ENCODE measurements around the gene MEIKIN. TPM values are rescaled to one million over a fixed set of nuclear protein-coding genes. Genes with fewer than 3 reads are reported as not detected.

Gene MEIKIN
- total RNA-seq, 2 donors from 2014 or later = not detected

DNA sequence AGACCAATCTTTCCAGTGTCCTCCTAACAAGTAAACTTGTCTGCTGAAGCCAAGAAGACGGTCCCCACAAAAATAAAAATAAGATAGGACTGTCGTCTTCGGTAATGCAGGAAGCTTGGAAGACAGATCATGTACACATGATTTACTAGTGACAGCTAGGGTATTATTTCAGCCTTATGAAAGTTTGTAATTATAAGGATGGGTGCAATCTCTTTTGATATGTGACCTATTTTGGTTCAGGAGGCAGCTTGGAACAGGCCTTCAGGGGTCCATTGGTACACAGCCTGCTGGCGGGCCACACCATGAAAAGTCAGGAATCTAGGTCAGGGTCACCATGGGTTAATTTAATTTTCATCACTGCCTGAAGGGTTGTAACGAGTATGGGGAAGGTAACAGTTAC lies 13.7 kb upstream of the MEIKIN start:
- Mint-ChIP-seq H3K27me3 (peaks cover 7 to 13% of the 10 kb centered on the region in 2 donors), H3K4me1 (ENCODE audit: low read depth in 2 of 2) (peaks cover 0 to 6% of the 10 kb centered on the region in 2 donors), H3K27ac (no peak overlapping the region), H3K9me3 (no peaks in the 10 kb centered on the region), H3K4me3 (no peak overlapping the region), H3K36me3 (peaks cover 5% of the 10 kb centered on the region)
- no peak for ATAC-seq
- DNase-seq (ENCODE audit: low spot score) = no peak

DNA sequence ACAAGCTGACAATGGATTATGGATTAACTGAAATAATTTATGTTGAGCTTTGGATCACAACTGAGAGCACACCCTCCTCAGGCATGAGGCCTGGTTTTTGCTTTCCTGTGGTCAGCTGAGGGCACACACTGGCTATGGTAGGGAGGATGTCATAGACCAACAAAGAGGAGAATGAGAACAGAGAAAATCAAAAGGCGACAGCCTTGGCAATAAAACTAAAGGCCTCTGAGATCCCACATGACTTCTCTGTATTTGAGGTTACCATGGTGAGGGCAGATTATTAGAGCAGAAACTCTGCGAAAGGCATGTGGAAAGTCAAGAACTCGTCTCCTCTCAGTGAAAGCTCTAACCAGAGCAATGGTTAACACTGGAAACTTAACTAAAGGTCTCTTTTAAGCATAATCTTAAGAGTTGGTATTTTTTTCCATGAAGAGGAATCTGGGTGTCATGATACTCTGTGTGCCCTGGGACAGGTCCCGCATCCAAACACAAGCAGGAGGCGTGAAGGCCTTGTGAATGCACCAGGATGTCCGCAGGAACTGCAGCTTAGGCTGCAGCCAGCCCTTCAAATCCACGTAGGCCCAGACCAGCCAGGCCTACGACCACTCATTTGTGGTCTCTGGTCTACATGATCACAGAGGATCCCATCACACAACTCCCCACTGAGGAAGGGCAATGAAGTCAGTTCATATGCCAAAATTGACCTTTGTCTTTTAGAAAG lies 12.4 kb upstream of the MEIKIN start:
- ATAC-seq (no peak), DNase-seq (ENCODE audit: low spot score) (no peak)
- no peak overlapping the region for H3K27ac Mint-ChIP-seq
- peaks cover 5% of the 10 kb centered on the region for H3K36me3 Mint-ChIP-seq
- peaks cover 5 to 13% of the 10 kb centered on the region in 2 donors for H3K27me3 Mint-ChIP-seq
- peaks cover 0 to 9% of the 10 kb centered on the region in 2 donors for H3K4me1 Mint-ChIP-seq (ENCODE audit: low read depth in 2 of 2)
- H3K4me3 Mint-ChIP-seq = no peak overlapping the region
- no peaks in the 10 kb centered on the region for H3K9me3 Mint-ChIP-seq

DNA sequence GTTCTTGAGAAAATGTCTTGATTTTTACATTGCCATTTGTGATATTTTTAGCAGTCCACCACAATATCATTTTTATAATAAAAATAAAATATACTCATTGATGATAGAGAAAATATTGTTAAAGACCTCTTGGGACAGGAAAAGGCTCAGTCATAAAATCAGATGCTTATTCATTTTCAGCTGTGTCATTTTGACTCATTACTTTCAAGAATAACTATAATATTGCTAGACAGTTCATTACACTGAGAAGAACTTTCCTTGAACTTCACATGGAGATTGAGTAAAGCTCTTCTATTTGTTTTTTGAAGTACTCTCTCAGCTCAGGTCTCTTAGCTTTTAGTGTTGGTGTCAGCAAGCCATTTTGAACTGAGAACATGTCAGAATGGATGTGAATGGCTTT lies 8.5 kb upstream of the MEIKIN start:
- Mint-ChIP-seq H3K27me3 (peaks cover 11 to 19% of the 10 kb centered on the region in 2 donors), H3K27ac (no peak overlapping the region), H3K9me3 (no peaks in the 10 kb centered on the region), H3K4me3 (no peak overlapping the region), H3K4me1 (ENCODE audit: low read depth in 2 of 2) (peaks cover 0 to 9% of the 10 kb centered on the region in 2 donors), H3K36me3 (peaks cover 5% of the 10 kb centered on the region)
- DNase-seq (ENCODE audit: low spot score) (no peak), ATAC-seq (peak in 1 of 2 donors; percentile 64)

GRCh38 chr5:131952301-131952857 lies 6.9 kb upstream of the MEIKIN start:
- Mint-ChIP-seq H3K27me3 (peaks cover 12 to 21% of the 10 kb centered on the region in 2 donors), H3K9me3 (no peaks in the 10 kb centered on the region), H3K36me3 (peaks cover 5% of the 10 kb centered on the region), H3K27ac (no peak overlapping the region), H3K4me3 (no peak overlapping the region), H3K4me1 (ENCODE audit: low read depth in 2 of 2) (peaks cover 0 to 9% of the 10 kb centered on the region in 2 donors)
- DNase-seq (ENCODE audit: low spot score) (no peak), ATAC-seq (no peak)

- Mint-ChIP-seq H3K9me3 (no peaks in the 10 kb centered on the region), H3K27me3 (peaks cover 12 to 21% of the 10 kb centered on the region in 2 donors), H3K27ac (no peak overlapping the region), H3K4me1 (ENCODE audit: low read depth in 2 of 2) (peaks cover 0 to 9% of the 10 kb centered on the region in 2 donors), H3K4me3 (no peak overlapping the region), H3K36me3 (peaks cover 5% of the 10 kb centered on the region)
- ATAC-seq (no peak), DNase-seq (ENCODE audit: low spot score) (no peak)
Observed at GRCh38 chr5:131950706-131951105, 5.2 kb upstream of the MEIKIN start.

- ATAC-seq (no peak), DNase-seq (ENCODE audit: low spot score) (no peak)
- Mint-ChIP-seq H3K4me1 (ENCODE audit: low read depth in 2 of 2) (no peaks in the 10 kb centered on the region), H3K4me3 (no peak overlapping the region), H3K36me3 (no peaks in the 10 kb centered on the region), H3K27ac (no peak overlapping the region), H3K9me3 (no peaks in the 10 kb centered on the region), H3K27me3 (peaks cover 8% of the 10 kb centered on the region in 2 donors)
Observed at GRCh38 chr5:131947445-131947844, 2.0 kb upstream of the MEIKIN start.

GRCh38 chr5:131944702-131945550 lies 537 bp downstream of the MEIKIN start:
- H3K9me3 Mint-ChIP-seq = no peaks in the 10 kb centered on the region
- DNase-seq (ENCODE audit: low spot score) = no peak
- peak in 1 of 2 donors; percentile 24 for ATAC-seq
- H3K27me3 Mint-ChIP-seq = peaks cover 12 to 21% of the 10 kb centered on the region in 2 donors
- no peak overlapping the region for H3K4me3 Mint-ChIP-seq
- H3K36me3 Mint-ChIP-seq = no peaks in the 10 kb centered on the region
- no peak overlapping the region for H3K27ac Mint-ChIP-seq
- no peaks in the 10 kb centered on the region for H3K4me1 Mint-ChIP-seq (ENCODE audit: low read depth in 2 of 2)

GRCh38 chr5:131943916-131944315 lies 1.5 kb downstream of the MEIKIN start:
- DNase-seq (ENCODE audit: low spot score) (no peak), ATAC-seq (no peak)
- H3K9me3 Mint-ChIP-seq = no peaks in the 10 kb centered on the region
- no peaks in the 10 kb centered on the region for H3K36me3 Mint-ChIP-seq
- H3K4me1 Mint-ChIP-seq (ENCODE audit: low read depth in 2 of 2) = no peaks in the 10 kb centered on the region
- no peak overlapping the region for H3K4me3 Mint-ChIP-seq
- H3K27ac Mint-ChIP-seq = no peak overlapping the region
- H3K27me3 Mint-ChIP-seq = peaks cover 11 to 20% of the 10 kb centered on the region in 2 donors

- no peaks in the 10 kb centered on the region for H3K9me3 Mint-ChIP-seq
- no peak for DNase-seq (ENCODE audit: low spot score)
- no peaks in the 10 kb centered on the region for H3K4me1 Mint-ChIP-seq (ENCODE audit: low read depth in 2 of 2)
- no peak overlapping the region for H3K4me3 Mint-ChIP-seq
- peaks cover 10 to 18% of the 10 kb centered on the region in 2 donors for H3K27me3 Mint-ChIP-seq
- no peak overlapping the region for H3K27ac Mint-ChIP-seq
- no peaks in the 10 kb centered on the region for H3K36me3 Mint-ChIP-seq
- no peak for ATAC-seq
Observed at GRCh38 chr5:131942016-131942415, 3.4 kb downstream of the MEIKIN start.

- DNase-seq (ENCODE audit: low spot score) = no peak
- no peaks in the 10 kb centered on the region for H3K9me3 Mint-ChIP-seq
- H3K27me3 Mint-ChIP-seq = peaks cover 16 to 28% of the 10 kb centered on the region in 2 donors
- H3K27ac Mint-ChIP-seq = no peak overlapping the region
- H3K4me3 Mint-ChIP-seq = no peak overlapping the region
- H3K4me1 Mint-ChIP-seq (ENCODE audit: low read depth in 2 of 2) = no peaks in the 10 kb centered on the region
- no peaks in the 10 kb centered on the region for H3K36me3 Mint-ChIP-seq
- ATAC-seq = no peak
Observed at GRCh38 chr5:131939690-131940345, 5.6 kb downstream of the MEIKIN start.

DNA sequence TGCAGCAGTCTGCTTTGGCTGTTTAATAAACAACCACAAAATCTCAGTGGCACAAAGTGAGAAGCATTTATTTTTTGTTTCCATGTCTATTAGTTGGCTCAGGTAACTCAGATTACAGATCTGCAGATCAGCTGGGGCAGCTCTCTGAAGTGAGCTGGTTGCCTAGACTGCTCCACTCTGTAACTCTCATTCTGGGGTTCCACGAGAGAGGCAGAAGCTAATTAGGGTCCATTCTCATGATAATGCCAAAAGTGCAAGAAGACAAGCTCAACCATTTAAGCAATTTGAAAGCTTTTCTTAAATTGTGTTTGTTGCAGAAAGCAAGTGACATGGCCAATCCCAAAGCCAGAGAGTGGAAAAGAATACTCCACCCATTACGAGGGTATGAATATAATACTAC lies 13.2 kb downstream of the MEIKIN start:
- H3K4me3 Mint-ChIP-seq = no peak overlapping the region
- H3K4me1 Mint-ChIP-seq (ENCODE audit: low read depth in 2 of 2) = no peaks in the 10 kb centered on the region
- DNase-seq (ENCODE audit: low spot score) = no peak

GRCh38 chr5:131928957-131929356 lies 16.5 kb downstream of the MEIKIN start:
- Mint-ChIP-seq H3K27me3 (peaks cover 12 to 60% of the 10 kb centered on the region in 2 donors), H3K4me1 (ENCODE audit: low read depth in 2 of 2) (no peaks in the 10 kb centered on the region), H3K27ac (no peak overlapping the region), H3K4me3 (no peak overlapping the region), H3K9me3 (peaks cover 16% of the 10 kb centered on the region), H3K36me3 (peaks cover 46% of the 10 kb centered on the region)
- DNase-seq (ENCODE audit: low spot score) (no peak), ATAC-seq (no peak)

More for the DNA sequence above, 13.2 kb downstream of the MEIKIN start:
- Mint-ChIP-seq H3K27me3 (peaks cover 16 to 47% of the 10 kb centered on the region in 2 donors), H3K9me3 (peaks cover 10% of the 10 kb centered on the region), H3K36me3 (peaks cover 33% of the 10 kb centered on the region), H3K27ac (no peak overlapping the region)
- ATAC-seq = no peak

- ATAC-seq (no peak), DNase-seq (ENCODE audit: low spot score) (no peak)
- no peak overlapping the region for H3K4me3 Mint-ChIP-seq
- peaks cover 9 to 57% of the 10 kb centered on the region in 2 donors for H3K27me3 Mint-ChIP-seq
- H3K36me3 Mint-ChIP-seq = peaks cover 46% of the 10 kb centered on the region
- H3K4me1 Mint-ChIP-seq (ENCODE audit: low read depth in 2 of 2) = no peaks in the 10 kb centered on the region
- no peak overlapping the region for H3K27ac Mint-ChIP-seq
- H3K9me3 Mint-ChIP-seq = peaks cover 16% of the 10 kb centered on the region
Observed at GRCh38 chr5:131926168-131926567, 19.3 kb downstream of the MEIKIN start.
